ENCODE results near the gene PHF14. TPM values are rescaled to one million over a fixed set of nuclear protein-coding genes. Genes with fewer than 3 reads are reported as not detected.

The PHF14 gene
- polyA plus RNA-seq, 1 donor from 2014 or later = 139 TPM

DNA sequence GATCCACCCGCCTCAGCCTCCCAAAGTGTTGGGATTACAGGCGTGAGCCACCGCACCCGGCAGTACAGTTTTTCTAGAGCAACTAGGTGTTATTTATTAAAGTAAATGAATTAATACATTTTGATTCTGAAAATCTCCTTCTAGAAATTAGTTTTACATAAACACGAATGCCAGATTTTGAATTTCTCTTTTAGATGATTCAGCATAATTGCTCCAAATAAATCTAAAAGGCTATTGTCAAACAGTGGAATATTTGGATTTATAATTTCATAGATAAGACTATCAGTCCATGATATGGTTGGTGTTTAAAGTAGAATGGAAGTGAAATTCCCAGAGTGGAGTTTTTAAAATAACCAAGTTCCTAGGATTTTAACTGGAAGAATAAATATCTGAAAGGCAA lies 1.5 kb upstream of the PHF14 start:
- Histone ChIP-seq H4K20me1 (ENCODE audit: insufficient read depth) (no peaks in the 10 kb centered on the region), H3K36me3 (ENCODE audit: insufficient read depth, low read length) (no peaks in the 10 kb centered on the region), H3K27me3 (ENCODE audit: insufficient read depth, low read depth, low read length) (no peaks in the 10 kb centered on the region), H3F3A (ENCODE audit: insufficient read depth, low read length, poor library complexity, severe bottlenecking) (no peaks in the 10 kb centered on the region), H3K4me3 (ENCODE audit: low read length) (no peak overlapping the region), H2AFZ (ENCODE audit: low read depth, low read length) (no peak overlapping the region), H3K9me3 (ENCODE audit: low read length) (no peaks in the 10 kb centered on the region), H3K9ac (ENCODE audit: low read length) (no peak overlapping the region), H3K4me2 (ENCODE audit: low read length) (no peak overlapping the region), H3K27ac (ENCODE audit: low read length) (no peak overlapping the region), H3K9me2 (ENCODE audit: insufficient read depth, low read length) (no peaks in the 10 kb centered on the region), H3K79me2 (replicated peaks; ENCODE audit: insufficient read depth, low read length) (peaks cover 31% of the 10 kb centered on the region)
- no peak for TF ChIP-seq TAF1 (IDR thresholded peaks at IDR 0.05; ENCODE audit: low read depth)
- no peak for TF ChIP-seq EZH2 (IDR thresholded peaks at IDR 0.05; ENCODE audit: borderline replicate concordance, insufficient read depth, low read length, poor library complexity, severe bottlenecking)
- no peak for TF ChIP-seq SMC3 (conservative IDR thresholded peaks at IDR 0.05; ENCODE audit: poor library complexity)
- no peak for TF ChIP-seq MXI1 (conservative IDR thresholded peaks at IDR 0.05; ENCODE audit: poor library complexity, severe bottlenecking)
- TF ChIP-seq POLR2AphosphoS5 (IDR thresholded peaks at IDR 0.05) = no peak

DNA sequence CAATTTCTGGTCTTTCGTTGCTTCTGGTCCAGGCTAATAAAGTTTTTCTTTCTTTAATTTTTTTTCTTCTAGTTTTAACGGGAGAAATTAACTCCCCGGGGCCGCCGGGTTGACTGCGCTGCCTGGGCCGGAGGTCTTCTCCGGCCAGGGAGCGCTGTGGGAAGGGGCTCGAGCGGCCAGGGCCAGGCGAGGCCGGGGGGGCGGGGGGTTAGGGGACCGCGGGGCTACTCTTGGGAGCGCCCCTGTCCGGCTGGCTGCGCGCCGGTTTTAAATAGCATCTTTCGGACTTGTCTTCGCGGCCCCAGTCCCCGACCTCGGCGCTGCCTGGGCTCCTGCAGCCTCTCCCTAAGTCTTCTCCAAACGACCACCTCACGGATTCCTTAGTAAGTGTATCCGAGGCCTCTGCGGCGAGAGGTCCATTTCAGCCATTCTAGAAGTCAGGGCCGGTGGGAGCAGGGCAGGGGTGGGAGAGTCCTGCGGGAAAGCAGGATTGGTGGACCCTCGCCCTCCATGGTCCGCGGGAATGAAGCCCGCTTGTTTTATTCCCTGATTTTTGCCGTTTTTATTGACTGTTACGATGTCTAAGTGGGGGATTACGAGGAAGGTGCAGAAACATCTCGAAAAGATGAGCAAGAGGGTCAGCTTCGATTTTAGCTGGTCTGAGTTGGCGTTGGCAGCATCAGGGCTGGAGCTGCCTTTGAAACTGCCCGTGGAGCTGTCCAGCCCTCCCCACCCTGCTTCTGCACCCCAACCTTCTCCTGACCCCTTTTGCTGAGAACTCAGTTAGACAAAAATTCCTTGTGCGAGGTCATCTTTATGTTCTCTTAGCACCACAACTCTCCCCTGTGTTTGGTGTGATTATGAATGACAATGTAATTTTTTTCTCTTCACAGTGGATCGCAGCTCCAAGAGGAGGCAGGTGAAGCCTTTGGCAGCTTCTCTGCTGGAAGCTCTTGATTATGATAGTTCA lies 555 bp downstream of the PHF14 start:
- Histone ChIP-seq H3F3A (ENCODE audit: insufficient read depth, low read length, poor library complexity, severe bottlenecking) (no peaks in the 10 kb centered on the region), H3K36me3 (ENCODE audit: insufficient read depth, low read length) (no peaks in the 10 kb centered on the region), H3K27ac (ENCODE audit: low read length) (peak overlapping the region; percentile 93), H3K9me2 (ENCODE audit: insufficient read depth, low read length) (no peaks in the 10 kb centered on the region), H3K4me2 (ENCODE audit: low read length) (peak overlapping the region; percentile 56), H3K9ac (ENCODE audit: low read length) (peak overlapping the region; percentile 95), H2AFZ (ENCODE audit: low read depth, low read length) (peak overlapping the region; percentile 86), H3K9me3 (ENCODE audit: low read length) (no peaks in the 10 kb centered on the region), H4K20me1 (ENCODE audit: insufficient read depth) (no peaks in the 10 kb centered on the region), H3K4me3 (ENCODE audit: low read length) (peak overlapping the region; percentile 84), H3K79me2 (replicated peaks; ENCODE audit: insufficient read depth, low read length) (peaks cover 51% of the 10 kb centered on the region), H3K27me3 (ENCODE audit: insufficient read depth, low read depth, low read length) (no peaks in the 10 kb centered on the region)
- TF ChIP-seq, protein P1, sequence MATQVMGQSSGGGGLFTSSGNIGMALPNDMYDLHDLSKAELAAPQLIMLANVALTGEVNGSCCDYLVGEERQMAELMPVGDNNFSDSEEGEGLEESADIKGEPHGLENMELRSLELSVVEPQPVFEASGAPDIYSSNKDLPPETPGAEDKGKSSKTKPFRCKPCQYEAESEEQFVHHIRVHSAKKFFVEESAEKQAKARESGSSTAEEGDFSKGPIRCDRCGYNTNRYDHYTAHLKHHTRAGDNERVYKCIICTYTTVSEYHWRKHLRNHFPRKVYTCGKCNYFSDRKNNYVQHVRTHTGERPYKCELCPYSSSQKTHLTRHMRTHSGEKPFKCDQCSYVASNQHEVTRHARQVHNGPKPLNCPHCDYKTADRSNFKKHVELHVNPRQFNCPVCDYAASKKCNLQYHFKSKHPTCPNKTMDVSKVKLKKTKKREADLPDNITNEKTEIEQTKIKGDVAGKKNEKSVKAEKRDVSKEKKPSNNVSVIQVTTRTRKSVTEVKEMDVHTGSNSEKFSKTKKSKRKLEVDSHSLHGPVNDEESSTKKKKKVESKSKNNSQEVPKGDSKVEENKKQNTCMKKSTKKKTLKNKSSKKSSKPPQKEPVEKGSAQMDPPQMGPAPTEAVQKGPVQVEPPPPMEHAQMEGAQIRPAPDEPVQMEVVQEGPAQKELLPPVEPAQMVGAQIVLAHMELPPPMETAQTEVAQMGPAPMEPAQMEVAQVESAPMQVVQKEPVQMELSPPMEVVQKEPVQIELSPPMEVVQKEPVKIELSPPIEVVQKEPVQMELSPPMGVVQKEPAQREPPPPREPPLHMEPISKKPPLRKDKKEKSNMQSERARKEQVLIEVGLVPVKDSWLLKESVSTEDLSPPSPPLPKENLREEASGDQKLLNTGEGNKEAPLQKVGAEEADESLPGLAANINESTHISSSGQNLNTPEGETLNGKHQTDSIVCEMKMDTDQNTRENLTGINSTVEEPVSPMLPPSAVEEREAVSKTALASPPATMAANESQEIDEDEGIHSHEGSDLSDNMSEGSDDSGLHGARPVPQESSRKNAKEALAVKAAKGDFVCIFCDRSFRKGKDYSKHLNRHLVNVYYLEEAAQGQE (IDR thresholded peaks at IDR 0.05; ENCODE audit: borderline replicate concordance) = no peak
- TF ChIP-seq, protein P2, sequence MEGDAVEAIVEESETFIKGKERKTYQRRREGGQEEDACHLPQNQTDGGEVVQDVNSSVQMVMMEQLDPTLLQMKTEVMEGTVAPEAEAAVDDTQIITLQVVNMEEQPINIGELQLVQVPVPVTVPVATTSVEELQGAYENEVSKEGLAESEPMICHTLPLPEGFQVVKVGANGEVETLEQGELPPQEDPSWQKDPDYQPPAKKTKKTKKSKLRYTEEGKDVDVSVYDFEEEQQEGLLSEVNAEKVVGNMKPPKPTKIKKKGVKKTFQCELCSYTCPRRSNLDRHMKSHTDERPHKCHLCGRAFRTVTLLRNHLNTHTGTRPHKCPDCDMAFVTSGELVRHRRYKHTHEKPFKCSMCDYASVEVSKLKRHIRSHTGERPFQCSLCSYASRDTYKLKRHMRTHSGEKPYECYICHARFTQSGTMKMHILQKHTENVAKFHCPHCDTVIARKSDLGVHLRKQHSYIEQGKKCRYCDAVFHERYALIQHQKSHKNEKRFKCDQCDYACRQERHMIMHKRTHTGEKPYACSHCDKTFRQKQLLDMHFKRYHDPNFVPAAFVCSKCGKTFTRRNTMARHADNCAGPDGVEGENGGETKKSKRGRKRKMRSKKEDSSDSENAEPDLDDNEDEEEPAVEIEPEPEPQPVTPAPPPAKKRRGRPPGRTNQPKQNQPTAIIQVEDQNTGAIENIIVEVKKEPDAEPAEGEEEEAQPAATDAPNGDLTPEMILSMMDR (IDR thresholded peaks at IDR 0.05; ENCODE audit: poor library complexity, severe bottlenecking) = no peak
- TF ChIP-seq TAF1 (IDR thresholded peaks at IDR 0.05; ENCODE audit: low read depth) (no peak), RAD21 (conservative IDR thresholded peaks at IDR 0.05) (peak; percentile 2), SMC3 (conservative IDR thresholded peaks at IDR 0.05; ENCODE audit: poor library complexity) (no peak), POLR2AphosphoS5 (IDR thresholded peaks at IDR 0.05) (peak; percentile 51), EP300 (conservative IDR thresholded peaks at IDR 0.05; ENCODE audit: poor library complexity, severe bottlenecking) (peak; percentile 65), MXI1 (conservative IDR thresholded peaks at IDR 0.05; ENCODE audit: poor library complexity, severe bottlenecking) (peak; percentile 4)
